ENCODE data around the gene AKR7A2. TPM values are rescaled to one million over a fixed set of nuclear protein-coding genes. Genes with fewer than 3 reads are reported as not detected.

The AKR7A2 gene
- total and polyA plus RNA-seq, 10 donors, result 14.6 to 68.4 (median 33.4) TPM

- Histone ChIP-seq H3K4me1 (no peaks in the 10 kb centered on the region), H3K36me3 (peaks cover 0 to 69% (median 15%) of the 10 kb centered on the region in 6 donors), H3K9me3 (no peaks in the 10 kb centered on the region), H3K4me3 (no peak overlapping the region), H3K27me3 (replicated peaks in 1 of 7) (no peaks in the 10 kb centered on the region), H3K27ac (no peak overlapping the region)
- DNase-seq, result no peak
- intact Hi-C loops (cut with DNase I; ENCODE audit: low total_unique reads), result no loop called here
- no peak for TF ChIP-seq CTCF (IDR thresholded peaks at IDR 0.05 in 8 of 11, conservative IDR thresholded peaks at IDR 0.05 in 3 of 11)
- peak in 1 of 3 donors; percentile 4 for TF ChIP-seq POLR2AphosphoS5 (IDR thresholded peaks at IDR 0.05)
- WGBS, 5 donors, result 79 to 88% (median 83%) methylated on average over 8 to 9 of the region's 9 CpGs
Measured at GRCh38 chr1:19333587-19334354, 21.8 kb upstream of the AKR7A2 start.

GRCh38 chr1:19332832-19333231, 20.9 kb upstream of the AKR7A2 start:
- Histone ChIP-seq H3K9me3 (no peaks in the 10 kb centered on the region), H3K27ac (no peak overlapping the region), H3K27me3 (replicated peaks in 1 of 7) (no peaks in the 10 kb centered on the region), H3K4me1 (no peaks in the 10 kb centered on the region), H3K36me3 (peaks cover 0 to 69% (median 15%) of the 10 kb centered on the region in 6 donors), H3K4me3 (no peak overlapping the region)
- no peak for DNase-seq
- WGBS, 5 donors, result 89 to 97% (median 92%) methylated on average over 10 to 12 of the region's 12 CpGs
- intact Hi-C loops (cut with DNase I; ENCODE audit: low total_unique reads), result no loop called here
- TF ChIP-seq POLR2A (IDR thresholded peaks at IDR 0.05), result no peak
- TF ChIP-seq CTCF (IDR thresholded peaks at IDR 0.05 in 8 of 11, conservative IDR thresholded peaks at IDR 0.05 in 3 of 11), result no peak
- peak in 2 of 3 donors; percentile 54 to 70 for TF ChIP-seq POLR2AphosphoS5 (IDR thresholded peaks at IDR 0.05)

GRCh38 chr1:19331262-19331878, 19.4 kb upstream of the AKR7A2 start:
- intact Hi-C loops (cut with DNase I; ENCODE audit: low total_unique reads), result no loop called here
- Histone ChIP-seq H3K4me3 (no peak overlapping the region), H3K36me3 (peaks cover 0 to 69% (median 23%) of the 10 kb centered on the region in 6 donors), H3K4me1 (no peaks in the 10 kb centered on the region), H3K27ac (no peak overlapping the region), H3K27me3 (replicated peaks in 1 of 7) (no peaks in the 10 kb centered on the region), H3K9me3 (no peaks in the 10 kb centered on the region)
- TF ChIP-seq POLR2AphosphoS5 (IDR thresholded peaks at IDR 0.05) (peak in 2 of 3 donors; percentile 22 to 71), POLR2A (IDR thresholded peaks at IDR 0.05) (no peak)
- 87 to 97% (median 92%) methylated on average over 10 to 13 of the region's 13 CpGs for WGBS, 5 donors
- DNase-seq, result no peak

- 84 to 93% (median 91%) methylated on average over 7 to 14 of the region's 14 CpGs for WGBS, 5 donors
- intact Hi-C loops (cut with DNase I; ENCODE audit: low total_unique reads), result no loop called here
- Histone ChIP-seq H3K27ac (no peak overlapping the region), H3K4me1 (no peaks in the 10 kb centered on the region), H3K9me3 (no peaks in the 10 kb centered on the region), H3K4me3 (no peak overlapping the region), H3K36me3 (peaks cover 0 to 77% (median 31%) of the 10 kb centered on the region in 6 donors), H3K27me3 (replicated peaks in 1 of 7) (no peaks in the 10 kb centered on the region)
- peak in 2 of 3 donors; percentile 1 to 13 for TF ChIP-seq POLR2AphosphoS5 (IDR thresholded peaks at IDR 0.05)
- TF ChIP-seq CTCF (IDR thresholded peaks at IDR 0.05 in 8 of 11, conservative IDR thresholded peaks at IDR 0.05 in 3 of 11), result no peak
- TF ChIP-seq POLR2A (IDR thresholded peaks at IDR 0.05), result no peak
- no peak for DNase-seq
Measured at GRCh38 chr1:19330449-19331135, 18.6 kb upstream of the AKR7A2 start.

All from spleen (tissue), 11 donors.